Omental fat pad (tissue), 4 donors: Measurements from ENCODE around the gene SND1. TPM values are rescaled to one million over a fixed set of nuclear protein-coding genes. Genes with fewer than 3 reads are reported as not detected.

Experiments used
- ATAC-seq: fragments of 150-250 bp; one replicate; pipeline ENCODE4 v1.9.1; 2016; ENCODE audit warnings: mild to moderate bottlenecking, moderate library complexity; ENCODE audit not compliant: low FRiP score
- DNase-seq: peaks from one replicate; pipeline ENCODE4 v3.0.0-alpha.2; 2019; ENCODE audit warnings: low spot score
- CTCF ChIP-seq, 3 donors: fragments of 450-650 bp; IDR thresholded peaks; one replicate each; pipeline ENCODE4 v1.5.1; 2016 to 2017; ENCODE audit warnings: antibody characterized with exemption in 3 of 3, mild to moderate bottlenecking in 3 of 3, moderate library complexity in 2 of 3
- total RNA-seq, 4 donors: library from RNA; depleted of rRNA; stranded (reverse); fragments of >200 nt; gene quantifications; one replicate each; pipeline ENCODE4 v1.1.0, GENCODE V29; 2016

Gene SND1
- 100 to 1,000 TPM in 3 of 4 donors, 10 to 100 TPM in 1; 90.8 to 140 (median 125) TPM for total RNA-seq

DNA sequence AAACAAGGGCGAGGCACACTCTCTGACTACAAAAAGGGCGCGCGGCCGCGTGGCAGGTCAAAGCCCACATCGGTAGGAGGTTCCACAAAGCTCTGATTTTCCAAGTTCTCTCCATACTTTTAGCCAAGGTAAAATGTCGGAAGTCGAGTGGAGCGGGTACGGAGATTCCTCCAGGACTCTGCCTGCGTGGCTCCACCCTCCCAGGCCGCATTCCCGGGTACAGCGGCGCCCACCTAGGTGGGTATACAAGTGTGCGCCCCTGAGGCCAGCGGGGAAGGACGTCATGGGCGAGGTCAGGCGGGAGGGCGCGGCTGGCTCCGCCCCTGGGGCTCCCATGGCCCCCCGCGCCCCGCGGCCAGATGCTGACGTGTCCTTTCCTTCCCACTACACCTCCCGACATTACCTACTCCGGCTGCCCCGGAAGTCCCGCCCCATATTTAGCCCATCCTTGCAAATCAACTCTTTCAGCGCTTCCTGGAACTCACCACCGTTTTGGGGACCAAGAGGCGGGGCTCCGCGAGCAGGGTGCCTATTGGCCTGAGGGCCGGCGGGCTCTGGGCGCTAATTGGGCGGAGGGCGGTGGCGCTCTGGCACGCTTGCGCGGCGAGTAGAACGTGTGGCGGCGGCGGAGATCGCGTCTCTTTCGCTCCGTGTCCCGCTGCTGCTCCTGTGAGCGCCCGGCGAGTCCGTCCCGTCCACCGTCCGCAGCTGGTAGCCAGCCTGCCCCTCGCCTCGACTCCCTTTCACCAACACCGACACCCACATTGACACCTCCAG lies at the start of gene SND1:
SND1 (plus strand) TSS at position 639 of the 777 bp plus-strand sequence. CDS start 180 bp downstream, outside the sequence.
- no peak for TF ChIP-seq CTCF (IDR thresholded peaks at IDR 0.05)
- peak; percentile 99 for ATAC-seq

GRCh38 chr7:127608446-127608845 lies 43.5 kb upstream of the SND1 start:
- TF ChIP-seq CTCF (IDR thresholded peaks at IDR 0.05): no peak
- ATAC-seq: no peak

More for the DNA sequence above, at the start of gene SND1:
- DNase-seq: peak; percentile 98

GRCh38 chr7:127609297-127609696 lies 42.7 kb upstream of the SND1 start:
- no peak for TF ChIP-seq CTCF (IDR thresholded peaks at IDR 0.05)
- ATAC-seq (no peak), DNase-seq (no peak)

More at GRCh38 chr7:127608446-127608845, 43.5 kb upstream of the SND1 start:
- no peak for DNase-seq

DNA sequence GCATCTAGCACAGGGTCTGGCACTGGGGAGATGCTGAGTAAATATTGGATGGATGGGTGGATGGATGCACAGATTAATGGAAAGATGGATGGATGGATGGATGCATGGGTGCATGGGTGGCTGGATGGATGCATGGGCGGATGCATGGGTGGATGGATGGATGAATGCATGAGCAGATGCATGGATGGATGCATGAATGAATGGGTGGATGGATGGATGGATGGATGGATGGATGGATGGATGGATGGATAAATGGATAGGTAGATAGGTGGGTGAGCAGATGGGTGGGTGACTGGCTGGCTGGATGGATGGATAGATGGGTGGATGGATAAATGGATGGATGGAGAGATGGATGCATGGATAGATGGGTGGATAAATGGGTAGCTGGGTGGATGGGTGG lies 39.7 kb upstream of the SND1 start:
- ATAC-seq (no peak), DNase-seq (no peak)
- no peak for TF ChIP-seq CTCF (IDR thresholded peaks at IDR 0.05)

DNA sequence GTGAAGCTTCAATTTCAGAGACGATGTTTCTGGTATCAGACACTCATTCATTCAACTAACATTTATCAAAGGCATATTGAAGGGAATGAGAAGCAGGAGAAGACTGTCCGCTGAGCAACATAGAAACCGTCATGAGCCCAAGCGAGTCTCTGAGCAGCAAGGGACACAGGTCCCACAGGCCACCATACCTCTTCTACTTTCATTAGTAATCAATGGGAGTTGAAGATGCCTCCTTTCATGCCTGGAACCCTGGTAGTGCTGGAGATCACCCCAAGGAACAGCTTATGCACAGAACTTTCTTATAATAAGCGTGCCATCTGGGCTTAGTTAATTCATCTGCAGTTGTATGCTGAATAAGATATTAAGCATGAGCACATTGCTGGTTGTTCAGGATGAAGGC lies 35.3 kb upstream of the SND1 start:
- no peak for TF ChIP-seq CTCF (IDR thresholded peaks at IDR 0.05)
- no peak for DNase-seq
- ATAC-seq: no peak

- no peak for DNase-seq
- TF ChIP-seq CTCF (IDR thresholded peaks at IDR 0.05): no peak
- no peak for ATAC-seq
Measured at GRCh38 chr7:127618042-127618441, 34.0 kb upstream of the SND1 start, which contains the start of gene PAX4. Gene PAX4 (minus strand): TSS chr7:127618142. CDS start chr7:127615928, 2,214 bp downstream.

DNA sequence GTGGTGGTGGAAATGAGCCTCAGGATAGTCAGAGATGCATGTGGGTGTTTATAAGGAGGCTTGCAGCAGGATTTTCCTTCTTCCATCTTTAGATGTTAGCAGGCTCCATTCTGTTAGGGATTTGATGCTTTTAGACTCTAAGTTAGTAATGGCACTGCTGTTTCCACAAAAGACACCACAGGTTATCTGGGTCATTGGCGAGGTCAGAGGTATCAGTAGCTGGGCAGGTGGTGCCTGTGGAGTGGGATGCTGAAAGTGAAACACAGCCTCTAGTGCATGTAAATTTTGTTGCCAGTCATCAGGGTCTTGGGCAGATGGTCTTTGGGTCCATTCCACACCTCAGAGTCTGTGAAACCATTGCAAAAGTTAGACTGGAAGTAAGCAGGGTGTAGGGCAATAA lies 33.2 kb upstream of the SND1 start:
- no peak for DNase-seq
- no peak for ATAC-seq
- TF ChIP-seq CTCF (IDR thresholded peaks at IDR 0.05): no peak
